HG03460 (cell line): ENCODE measurements around the gene GABRD.

Source experiments
- ATAC-seq: cut with Tn5 transposase; IDR thresholded peaks from one replicate; pipeline ENCODE4 v1.9.1; 2021; ENCODE audit not compliant: unreplicated experiment

GABRD gene

GRCh38 chr1:1984560-1985070 is 34.5 kb upstream of the GABRD start:
- ATAC-seq = no peak

DNA sequence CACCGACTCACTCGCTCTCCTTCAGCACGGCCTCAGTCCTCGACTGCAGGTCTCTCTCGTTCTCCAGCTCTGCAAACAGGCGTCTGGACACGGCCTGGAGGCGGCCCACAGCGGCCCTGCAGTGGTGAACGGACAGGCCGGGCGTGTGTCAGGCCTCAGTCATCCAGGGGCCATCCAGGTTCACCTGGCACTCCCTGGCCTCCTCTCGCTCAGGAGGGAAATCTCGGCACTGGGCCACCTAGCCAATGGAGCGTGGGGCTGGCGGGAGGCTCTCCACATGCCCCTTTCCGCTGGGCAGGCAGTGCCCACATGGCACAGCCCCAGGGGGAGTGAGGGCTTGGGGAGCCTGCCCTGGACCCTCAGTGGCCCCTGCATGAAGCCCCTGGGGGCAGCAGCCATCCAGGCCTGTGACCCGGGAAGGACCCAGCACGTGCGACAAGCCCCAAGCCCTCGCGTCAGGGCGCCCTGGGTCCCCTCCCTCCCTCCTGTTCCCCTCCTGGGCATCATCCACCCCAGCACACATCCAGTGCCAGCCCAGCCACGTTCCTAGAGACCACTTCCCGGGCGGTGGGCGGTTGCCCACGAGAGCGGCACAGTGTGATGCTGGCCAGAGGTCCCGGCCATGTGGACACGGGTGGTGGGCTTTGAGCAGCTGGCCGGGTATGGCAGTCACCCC is 33.6 kb upstream of the GABRD start:
- ATAC-seq = no peak

DNA sequence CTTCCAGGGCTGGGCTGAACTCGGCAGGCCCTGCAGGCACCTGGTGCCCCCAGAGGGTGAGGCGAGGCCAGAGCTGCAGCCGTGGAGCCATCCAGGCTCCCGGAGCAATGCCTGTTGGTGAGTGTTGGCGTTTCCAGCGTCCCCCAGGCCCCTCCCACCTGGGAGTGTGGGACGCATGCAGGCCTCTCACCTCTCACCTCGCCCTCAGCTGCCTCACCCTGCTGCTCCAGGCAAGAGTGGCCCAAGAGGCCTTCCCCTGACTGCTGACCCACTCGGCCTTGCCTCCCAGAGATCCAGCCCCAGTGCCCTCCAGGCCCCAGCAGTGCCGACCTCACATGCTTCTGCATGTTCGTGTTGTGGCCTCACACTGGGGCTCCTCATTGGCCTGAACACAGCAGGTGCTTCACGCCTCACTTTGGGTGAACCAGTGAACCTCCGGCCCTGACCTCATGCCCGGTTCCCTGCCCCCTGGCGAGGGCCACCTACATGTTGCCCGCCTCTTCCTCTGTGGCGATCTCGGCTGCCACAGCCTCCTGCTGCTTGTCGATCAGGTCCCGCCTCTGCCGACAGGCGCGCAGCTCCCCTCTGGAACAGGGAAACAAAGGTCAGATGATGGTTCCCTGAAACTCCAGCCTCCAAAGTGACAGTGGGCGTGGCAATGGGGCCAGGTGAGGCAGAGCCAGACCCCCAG is 32.5 kb upstream of the GABRD start:
- ATAC-seq = no peak

DNA sequence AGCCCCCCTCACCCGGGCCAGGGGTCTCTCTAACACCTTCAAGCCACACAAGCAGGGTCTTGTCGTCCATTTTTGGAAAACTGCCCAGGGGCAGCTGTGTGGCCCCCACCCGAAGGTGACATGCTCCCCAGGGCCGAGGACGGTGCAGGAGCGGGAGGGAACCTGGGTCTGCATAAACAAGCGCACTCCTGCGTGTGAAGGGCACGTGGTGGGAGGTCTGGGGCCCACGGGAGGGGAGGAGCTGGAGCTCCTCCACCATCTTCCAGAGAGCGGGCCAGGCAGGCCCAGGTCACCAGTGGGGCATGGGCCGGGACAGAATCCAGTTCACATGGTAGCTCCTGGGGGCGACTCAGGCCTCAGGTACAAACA is 32.0 kb upstream of the GABRD start:
- no peak for ATAC-seq

- ATAC-seq = no peak
Observed at GRCh38 chr1:1988061-1988945, 30.8 kb upstream of the GABRD start.

- ATAC-seq = no peak
Observed at GRCh38 chr1:1989102-1989542, 30.0 kb upstream of the GABRD start.

- ATAC-seq = no peak
Observed at GRCh38 chr1:1989789-1990188, 29.4 kb upstream of the GABRD start.

GRCh38 chr1:1990222-1990621 is 28.9 kb upstream of the GABRD start:
- no peak for ATAC-seq

DNA sequence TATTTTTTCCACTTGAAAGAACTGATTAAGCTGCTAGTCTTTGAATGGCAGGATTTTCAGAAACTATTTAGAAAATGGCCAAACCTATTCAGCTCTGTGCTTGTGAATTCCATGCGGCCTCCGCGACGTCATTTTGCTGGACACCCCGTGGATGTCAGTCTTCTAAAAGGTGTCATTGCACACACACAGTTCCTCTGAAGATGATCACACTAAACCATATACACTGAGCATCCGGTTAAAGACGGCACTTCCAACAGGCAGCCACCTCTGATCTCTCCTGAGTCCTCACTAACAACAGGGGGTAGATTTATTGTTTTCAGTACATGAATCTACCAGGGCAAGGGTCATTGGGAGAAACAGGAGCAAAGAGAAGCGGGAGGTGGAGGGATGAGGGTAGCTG is 24.6 kb upstream of the GABRD start:
- no peak for ATAC-seq

DNA sequence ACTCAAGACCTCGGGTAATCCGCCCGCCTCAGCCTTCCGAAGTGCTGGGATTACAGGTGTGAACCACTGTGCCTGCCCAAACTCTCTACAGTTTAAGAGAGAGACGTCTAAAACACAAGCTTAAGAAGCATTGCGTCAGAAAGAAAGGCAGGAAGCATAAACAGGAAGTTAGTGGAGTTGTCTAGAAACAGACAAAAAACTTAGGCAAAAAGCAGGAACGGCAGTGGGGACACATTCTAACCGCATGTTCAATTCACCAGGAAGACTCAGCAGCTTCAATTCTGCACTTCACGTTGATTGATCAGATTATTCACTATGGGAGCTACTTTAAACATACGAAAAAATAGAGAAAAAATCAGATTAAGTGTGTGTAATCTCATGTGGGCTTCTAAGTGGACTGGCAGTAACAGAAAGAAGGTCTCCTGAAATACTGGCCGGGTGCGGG is 22.9 kb upstream of the GABRD start:
- ATAC-seq = no peak

- no peak for ATAC-seq
Observed at GRCh38 chr1:1997576-1997975, 21.6 kb upstream of the GABRD start.

DNA sequence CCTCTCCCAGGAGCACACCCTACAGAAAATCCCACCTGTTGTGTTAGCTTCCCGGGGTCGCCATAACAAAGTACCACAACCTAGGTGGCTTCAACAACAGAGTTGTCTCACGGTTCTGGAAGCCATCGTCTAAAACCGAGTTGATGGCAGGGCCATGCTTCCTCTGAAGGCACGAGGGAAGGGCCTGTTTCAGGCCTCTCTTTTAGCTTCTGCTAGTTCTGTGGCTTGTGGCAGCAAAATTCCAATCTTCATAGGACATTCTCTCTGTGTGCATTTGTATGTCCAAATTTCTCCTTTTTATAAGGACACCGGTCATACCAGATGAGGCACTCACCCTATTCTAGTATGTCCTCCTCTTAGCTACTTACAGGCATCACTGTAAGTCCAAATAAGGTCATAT is 18.7 kb upstream of the GABRD start:
- no peak for ATAC-seq

- ATAC-seq = no peak
Observed at GRCh38 chr1:2000850-2001249, 18.3 kb upstream of the GABRD start.

GRCh38 chr1:2001773-2002411 is 17.3 kb upstream of the GABRD start:
- no peak for ATAC-seq

DNA sequence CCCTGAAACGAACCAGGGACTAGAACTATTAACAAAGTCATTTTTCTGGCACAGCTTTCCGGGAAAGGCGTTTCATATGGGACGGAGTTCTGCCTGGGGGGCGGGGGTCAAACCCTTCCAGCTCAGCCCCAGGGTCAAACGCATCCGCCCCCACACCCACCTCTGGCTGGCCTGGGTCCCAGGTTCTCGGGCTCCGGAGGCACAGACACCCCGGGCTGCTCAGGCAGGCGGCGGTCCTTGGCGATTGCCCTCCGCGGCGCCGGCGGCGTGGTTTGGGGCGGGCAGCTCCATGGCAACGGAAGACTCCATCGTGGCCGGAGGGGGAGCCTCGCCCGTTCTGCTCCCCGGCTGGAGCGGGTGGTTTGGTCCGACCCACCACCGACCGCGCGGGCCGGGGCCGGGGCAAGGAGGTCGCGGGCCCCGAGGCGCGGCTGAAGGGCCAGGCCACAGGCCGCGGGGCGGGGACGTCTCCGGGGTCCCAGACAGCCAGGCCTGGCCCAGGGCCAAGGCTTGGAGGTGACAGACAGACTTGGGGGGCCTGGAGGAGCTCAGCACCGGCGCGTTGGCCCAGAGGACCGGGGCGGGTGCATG is 15.5 kb upstream of the GABRD start, which contains the start of gene CFAP74:
CFAP74 (minus strand) TSS at position 246 of the 591 bp plus-strand sequence. CDS start 12,830 bp downstream, outside the sequence.
- no peak for ATAC-seq

- no peak for ATAC-seq
Observed at GRCh38 chr1:2004856-2005255, 14.3 kb upstream of the GABRD start.

DNA sequence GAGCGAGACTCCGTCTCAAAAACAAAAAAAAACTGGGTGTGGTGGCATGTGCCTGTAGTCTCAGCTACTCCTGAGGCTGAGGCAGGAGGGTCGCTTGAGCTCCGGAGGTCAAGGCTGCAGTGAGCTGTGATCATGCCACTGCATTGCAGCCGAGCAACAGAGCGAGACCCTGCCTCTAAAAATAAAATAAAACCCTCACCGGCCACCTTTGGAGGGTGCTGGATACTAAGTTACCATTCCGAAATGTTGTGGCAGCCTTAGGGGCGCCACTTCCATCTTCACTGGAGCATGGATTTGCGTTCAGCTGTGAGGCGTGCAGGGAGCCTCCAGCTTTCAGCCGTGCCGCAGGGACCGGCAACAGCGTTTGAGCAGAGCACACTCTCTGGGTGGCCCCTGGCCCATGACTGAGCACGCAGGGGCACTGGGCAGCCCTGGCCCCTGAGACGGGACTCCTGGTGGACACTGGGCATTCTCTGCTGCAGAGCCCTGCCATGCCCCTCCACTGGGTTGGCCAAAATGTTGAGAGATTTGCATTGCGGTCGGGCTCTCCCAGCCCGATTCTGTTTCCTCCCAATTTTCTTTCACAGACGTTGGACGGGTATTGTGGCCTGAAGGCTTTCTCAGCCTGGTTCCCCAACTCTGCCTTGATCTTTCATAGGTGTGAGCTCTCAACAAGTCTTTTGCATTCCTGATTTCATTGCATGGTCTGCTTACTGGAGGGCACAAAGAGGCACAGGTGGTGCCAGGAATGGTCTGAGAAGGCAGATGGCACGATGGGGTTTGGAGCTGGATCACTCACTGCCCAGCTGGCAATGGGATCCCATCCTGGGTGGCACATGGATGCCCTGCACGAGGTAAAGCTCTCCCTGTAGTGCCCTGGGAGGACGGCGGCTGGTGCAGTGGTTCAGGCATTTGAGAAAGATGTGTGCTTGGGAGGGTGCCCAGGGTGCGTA is 9.8 kb upstream of the GABRD start:
- no peak for ATAC-seq

GRCh38 chr1:2014181-2014580 is 5.0 kb upstream of the GABRD start:
- ATAC-seq = no peak
